Heart left ventricle (tissue), 16 donors: Measurements from ENCODE around the gene SMOC2. TPM values are rescaled to one million over a fixed set of nuclear protein-coding genes. Genes with fewer than 3 reads are reported as not detected.

ENCODE experiments used
- ATAC-seq, 4 donors: fragments of 200-7000 bp; cut with Tn5 transposase; one replicate each; pipeline ENCODE4 v1.9.1; 2020 to 2022; ENCODE audit warnings: moderate library complexity in 4 of 4, mild to moderate bottlenecking in 3 of 4, moderate number of reproducible peaks in 1 of 4
- DNase-seq, 5 donors: peaks; one replicate each; pipeline ENCODE4 v3.0.0-alpha.2; 2020
- H3K27ac ChIP-seq, 12 donors: fragments of 200-600 bp; sonication (generic) in 4 of 12; one replicate each; pipeline versions ENCODE4 v1.5.0 to v1.8.0; 2016 to 2022; ENCODE audit warnings: mild to moderate bottlenecking in 2 of 12
- H3K27me3 ChIP-seq, 9 donors: fragments of 200-600 bp; sonication (generic) in 2 of 9; one replicate each; pipeline versions ENCODE4 v1.5.1 to v1.8.0; 2016 to 2022; ENCODE audit warnings: mild to moderate bottlenecking in 3 of 9
- H3K36me3 ChIP-seq, 9 donors: fragments of 200-600 bp; sonication (generic) in 2 of 9; one replicate each; pipeline versions ENCODE4 v1.5.0 to v1.8.0; 2018 to 2022; ENCODE audit warnings: mild to moderate bottlenecking in 2 of 9
- H3K4me1 ChIP-seq, 12 donors: fragments of 200-600 bp; sonication (generic) in 4 of 12; one replicate each; pipeline versions ENCODE4 v1.5.0 to v1.8.0; 2016 to 2022; ENCODE audit warnings: mild to moderate bottlenecking in 3 of 12
- H3K4me3 ChIP-seq, 12 donors: fragments of 200-600 bp; sonication (generic) in 4 of 12; one replicate each; pipeline versions ENCODE4 v1.5.0 to v1.8.0; 2017 to 2022; ENCODE audit warnings: mild to moderate bottlenecking in 9 of 12, moderate library complexity in 4 of 12
- H3K9me3 ChIP-seq, 12 donors: fragments of 200-600 bp; sonication (generic) in 4 of 12; one replicate each; pipeline versions ENCODE4 v1.5.0 to v1.8.0; 2016 to 2022; ENCODE audit warnings: mild to moderate bottlenecking in 1 of 12
- POLR2A ChIP-seq, 2 donors: fragments of 450-650 bp; IDR thresholded peaks; one replicate each; pipeline ENCODE4 v1.6.1; 2017; ENCODE audit warnings: antibody characterized with exemption in 2 of 2, mild to moderate bottlenecking in 2 of 2, moderate library complexity in 2 of 2
- WGBS, 4 donors: extraction: QIAGEN DNeasy Blood & Tissue Kit in 2 of 4; methylation state at CpG; one replicate each; pipeline versions ENCODE4 v1.1.5 to v1.1.7; 2013 to 2018; 5-methylcytosine and 5-hydroxymethylcytosine counted together
- intact Hi-C, 10 donors: fragments of 100-400 bp; cut with DNase I; formaldehyde crosslinking; loops; one replicate each; pipeline versions ENCODE4 v1.11.1 to v1.14.2; 2022
- polyA plus RNA-seq, 2 donors: library from polyadenylated mRNA; stranded (reverse); fragments of 200-250 nt; gene quantifications; one replicate each; pipeline ENCODE4 v1.2.3, GENCODE V29; 2013
- total RNA-seq, 9 donors: library from RNA; depleted of rRNA in 2 of 9; stranded (reverse); fragments of >200 nt in 2 of 9; fragmentation: NEBNext Ultra II Directional in 3 of 9; extraction: Animal tissue kit (Norgen Biotek cat#: 25700) in 3 of 9; gene quantifications; one replicate each; pipeline versions ENCODE4 v1.1.0 to v1.2.4, GENCODE V29; 2016 to 2023
- TF ChIP-seq, protein P1 (sequence below), 12 donors: fragments of 200-600 bp; sonication (generic) in 4 of 12; IDR thresholded peaks; one replicate each; pipeline versions ENCODE4 v1.5.0 to v1.8.0; 2018 to 2022; ENCODE audit warnings: antibody characterized with exemption in 12 of 12, mild to moderate bottlenecking in 5 of 12
- donor health status: ischemic (EF 13 %, LVEDD 7.1; RV severe dilation, severe dysfunction).
- donor health status: healthy with polysubstance abuse.
- donor health status: DM: no; HTN: yes; CAD: no.
- donor health status: DM: no; HTN: no; CAD: no.
- donor health status: ischemic (EF 25% LVEDD 6.9; RV normal size, moderate dysfunction).
- donor health status: ischemic (EF 25% LVEDD 5.7; RV mildly dilated, moderate dysfunction).
- donor health status: healthy.
- donor health status: DM: yes; HTN: yes; CAD: no.
- donor health status: ischemic (EF 35%, LVEDD 5.7; RV mildly dilated, moderate dysfunction).
- donor health status: nonischemic (EF 11% LVEDD 7.7; RV severe dilation, severe dysfunction).
- donor health status: DM: yes; HTN: yes; CAD: no.
- donor health status: PGD.
- donor health status: ischemic (EF 29% LVEDD 5.4; RV normal size, mild dysfunction).
- donor health status: nonischemic (EF 23%, LVEDD 6.1; RV moderate dilation, normal function).

The SMOC2 gene
- total and polyA plus RNA-seq, 11 donors, result 5.9 to 44.2 (median 15.7) TPM

DNA sequence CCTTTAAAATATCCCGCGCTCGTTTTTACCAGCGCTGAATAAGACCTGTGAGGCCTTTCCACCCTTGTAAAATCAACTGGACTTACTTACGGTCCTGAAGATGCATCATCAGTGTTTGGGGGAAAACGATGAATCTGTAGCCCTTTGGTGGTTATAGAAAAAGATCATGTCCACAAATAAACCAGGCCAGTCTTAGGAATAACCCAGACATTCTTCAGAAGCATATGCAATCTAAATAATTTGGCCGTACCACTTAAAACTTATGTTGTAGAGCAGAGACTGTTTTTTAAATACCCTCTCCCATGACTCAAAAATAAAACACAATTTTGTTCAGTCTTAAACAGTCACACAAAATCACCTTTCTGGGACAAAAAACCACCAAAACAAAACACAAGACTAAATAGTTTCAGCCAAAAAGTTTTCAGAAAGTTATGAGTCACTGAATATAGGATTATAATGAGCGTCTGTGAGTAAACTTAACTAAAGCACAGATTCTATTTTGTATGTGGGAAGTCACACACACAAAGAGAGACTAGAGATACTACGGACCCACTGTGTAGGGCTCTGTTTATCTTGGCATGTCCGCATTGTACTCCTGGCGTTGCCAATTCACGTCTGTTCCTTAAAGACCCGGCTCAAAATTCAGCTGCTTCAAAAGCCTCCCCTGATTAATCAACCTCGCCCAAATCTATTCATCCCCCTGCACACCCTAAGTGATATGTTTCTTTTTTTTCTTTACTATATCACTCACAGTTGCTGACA lies 26.5 kb upstream of the SMOC2 start:
- Histone ChIP-seq H3K27me3 (no peaks in the 10 kb centered on the region), H3K4me1 (peaks cover 0 to 38% (median 2%) of the 10 kb centered on the region in 12 donors), H3K9me3 (no peaks in the 10 kb centered on the region), H3K27ac (peak overlapping the region in 7 of 12 donors; percentile 20 to 81 (median 64)), H3K4me3 (peak overlapping the region in 2 of 12 donors; percentile 12), H3K36me3 (no peaks in the 10 kb centered on the region)
- TF ChIP-seq, protein P1, sequence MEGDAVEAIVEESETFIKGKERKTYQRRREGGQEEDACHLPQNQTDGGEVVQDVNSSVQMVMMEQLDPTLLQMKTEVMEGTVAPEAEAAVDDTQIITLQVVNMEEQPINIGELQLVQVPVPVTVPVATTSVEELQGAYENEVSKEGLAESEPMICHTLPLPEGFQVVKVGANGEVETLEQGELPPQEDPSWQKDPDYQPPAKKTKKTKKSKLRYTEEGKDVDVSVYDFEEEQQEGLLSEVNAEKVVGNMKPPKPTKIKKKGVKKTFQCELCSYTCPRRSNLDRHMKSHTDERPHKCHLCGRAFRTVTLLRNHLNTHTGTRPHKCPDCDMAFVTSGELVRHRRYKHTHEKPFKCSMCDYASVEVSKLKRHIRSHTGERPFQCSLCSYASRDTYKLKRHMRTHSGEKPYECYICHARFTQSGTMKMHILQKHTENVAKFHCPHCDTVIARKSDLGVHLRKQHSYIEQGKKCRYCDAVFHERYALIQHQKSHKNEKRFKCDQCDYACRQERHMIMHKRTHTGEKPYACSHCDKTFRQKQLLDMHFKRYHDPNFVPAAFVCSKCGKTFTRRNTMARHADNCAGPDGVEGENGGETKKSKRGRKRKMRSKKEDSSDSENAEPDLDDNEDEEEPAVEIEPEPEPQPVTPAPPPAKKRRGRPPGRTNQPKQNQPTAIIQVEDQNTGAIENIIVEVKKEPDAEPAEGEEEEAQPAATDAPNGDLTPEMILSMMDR (IDR thresholded peaks at IDR 0.05), result no peak
- no peak for TF ChIP-seq POLR2A (IDR thresholded peaks at IDR 0.05)
- 60 to 69% (median 61%) methylated on average over 14 of the region's 14 CpGs for WGBS, 4 donors
- peak in 2 of 4 donors; percentile 17 to 35 for ATAC-seq
- no peak for DNase-seq
- intact Hi-C loops, result no loop called here

DNA sequence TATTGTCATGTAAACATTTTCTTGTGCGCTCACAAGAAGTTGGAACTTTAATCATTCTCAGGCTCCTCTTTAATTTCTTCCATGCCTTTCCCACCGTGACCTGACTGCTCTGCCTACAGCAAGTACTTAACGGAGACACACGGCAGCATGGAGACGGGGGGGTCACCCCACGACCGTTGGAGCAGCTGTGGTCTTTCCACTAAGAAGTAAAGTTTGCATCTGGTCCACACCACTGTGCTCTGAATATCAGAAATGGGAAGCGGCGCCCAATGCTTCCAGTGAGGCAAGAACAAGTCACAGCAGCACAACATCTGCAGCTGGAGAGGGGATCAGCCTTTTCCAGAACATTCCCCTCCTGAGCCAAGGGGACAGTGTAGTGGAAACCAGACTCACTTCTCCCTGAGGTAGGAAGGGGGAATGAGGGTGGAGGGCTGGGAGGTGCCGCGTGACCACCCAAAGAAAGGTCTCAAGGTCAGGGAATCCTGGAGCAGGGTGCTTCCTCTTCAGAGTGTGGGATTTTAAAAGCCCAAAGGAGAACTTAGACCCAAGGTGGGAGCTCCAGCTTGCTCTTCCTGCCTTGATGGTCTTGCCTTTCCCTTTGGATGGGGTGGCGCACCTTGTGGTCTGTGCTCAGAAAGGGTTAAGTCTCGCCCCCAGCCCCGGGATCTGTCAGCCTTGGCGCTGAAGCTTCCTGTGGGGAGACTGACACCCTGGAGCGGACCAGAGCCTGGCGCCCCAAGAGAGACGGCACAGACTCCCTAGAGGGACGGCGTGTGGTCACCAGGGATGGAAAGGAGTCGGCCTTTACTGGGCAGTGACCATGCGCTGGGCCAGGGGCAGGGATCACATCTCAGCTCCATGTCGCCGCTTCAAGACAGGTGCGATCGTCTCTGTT lies 25.6 kb upstream of the SMOC2 start:
- H3K36me3 ChIP-seq, result no peaks in the 10 kb centered on the region
- WGBS, 4 donors, result 69 to 80% (median 76%) methylated on average over 26 of the region's 26 CpGs
- intact Hi-C loops, result no loop called here
- H3K4me1 ChIP-seq, result peaks cover 0 to 38% (median 2%) of the 10 kb centered on the region in 12 donors
- TF ChIP-seq POLR2A (IDR thresholded peaks at IDR 0.05), result no peak
- TF ChIP-seq, protein P1 (IDR thresholded peaks at IDR 0.05), result no peak
- H3K4me3 ChIP-seq, result no peak overlapping the region
- H3K27me3 ChIP-seq, result no peaks in the 10 kb centered on the region
- peak overlapping the region in 7 of 12 donors; percentile 28 to 81 (median 59) for H3K27ac ChIP-seq
- no peaks in the 10 kb centered on the region for H3K9me3 ChIP-seq
- DNase-seq (peak in 3 of 5 donors; percentile 47 to 61 (median 52)), ATAC-seq (peak in 3 of 4 donors; percentile 7 to 60 (median 38))

DNA sequence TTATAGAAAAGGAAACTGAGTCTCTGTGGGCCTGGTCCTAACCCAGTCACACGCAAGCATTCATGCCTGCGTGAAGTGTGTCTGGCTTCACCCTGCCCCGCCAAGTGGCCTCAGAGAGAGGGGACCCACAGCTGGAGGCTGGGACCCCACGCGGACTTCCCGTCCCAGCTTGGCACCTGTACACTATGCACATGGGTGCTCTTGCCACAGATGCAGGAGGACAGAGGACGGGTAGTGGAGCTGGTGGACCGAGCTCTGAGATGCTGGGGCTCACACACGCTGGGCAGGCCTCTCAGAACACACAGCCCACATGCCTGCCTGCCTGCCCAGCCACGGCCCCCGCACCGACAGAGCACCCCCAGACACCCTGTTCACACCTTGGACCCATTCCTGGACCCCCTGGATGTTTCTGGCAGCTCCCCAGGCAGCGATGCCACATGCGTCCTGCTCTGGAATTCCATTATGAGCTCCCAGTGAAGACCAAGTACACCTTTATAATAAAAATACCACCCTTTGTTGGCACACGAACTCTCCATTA lies 24.9 kb upstream of the SMOC2 start:
- TF ChIP-seq POLR2A (IDR thresholded peaks at IDR 0.05), result no peak
- TF ChIP-seq, protein P1 (IDR thresholded peaks at IDR 0.05), result no peak
- no peaks in the 10 kb centered on the region for H3K9me3 ChIP-seq
- H3K27me3 ChIP-seq, result no peaks in the 10 kb centered on the region
- 84 to 94% (median 90%) methylated on average over 13 to 15 of the region's 15 CpGs for WGBS, 4 donors
- no peak overlapping the region for H3K4me3 ChIP-seq
- H3K27ac ChIP-seq, result peak overlapping the region in 6 of 12 donors; percentile 28 to 81 (median 66)
- DNase-seq (no peak), ATAC-seq (no peak)
- H3K36me3 ChIP-seq, result no peaks in the 10 kb centered on the region
- H3K4me1 ChIP-seq, result peaks cover 0 to 38% (median 2%) of the 10 kb centered on the region in 12 donors
- intact Hi-C loops, result no loop called here
